IMR-90 (cell line): ENCODE measurements around the gene RAET1E. TPM values are rescaled to one million over a fixed set of nuclear protein-coding genes. Genes with fewer than 3 reads are reported as not detected.

Source experiments
- ATAC-seq: fragments of 200-7000 bp; cut with Tn5 transposase; 2 replicates; pipeline ENCODE4 v1.9.1; 2020; ENCODE audit warnings: low read depth, mild to moderate bottlenecking, moderate library complexity
- BruUV-seq: library from RNA; stranded (reverse); fragments of 400-500 nt; replicated peaks from 2 replicates; lab custom pipeline; 2021; lab: Mats Ljungman, UMichigan
- CTCF ChIA-PET: fragments of 300-600 bp; formaldehyde crosslinking; extraction: SDS; loops from one replicate; lab custom pipeline; 2021; ENCODE audit warnings: antibody characterized with exemption; lab: Yijun Ruan, JAX
- POLR2A ChIA-PET: fragments of 300-600 bp; sonication (Branson Sonifier 250); formaldehyde crosslinking; loops from one replicate; lab custom pipeline; 2022; ENCODE audit warnings: antibody characterized with exemption; ENCODE audit not compliant: unreplicated experiment; lab: Charles Lee
- DNase-seq: peaks from one replicate; pipeline ENCODE4 v3.0.0; 2013
- H2AFZ ChIP-seq: replicated peaks from 2 replicates; pipeline ENCODE3; 2013; ENCODE audit warnings: low read length, mild to moderate bottlenecking; ENCODE audit not compliant: poor library complexity
- H2AK5ac ChIP-seq: 2 replicates; pipeline ENCODE4 v1.6.1; 2013; ENCODE audit warnings: low read depth, low read length, inconsistent platforms
- H2AK9ac ChIP-seq: replicated peaks from 2 replicates; pipeline ENCODE3; 2013; ENCODE audit warnings: mild to moderate bottlenecking, low read depth, low read length, moderate library complexity; ENCODE audit not compliant: poor library complexity
- H2BK120ac ChIP-seq: 2 replicates; pipeline ENCODE4 v1.6.1; 2013; ENCODE audit warnings: low read depth, low read length, inconsistent platforms
- H2BK15ac ChIP-seq: 3 replicates; pipeline ENCODE4 v1.6.1; 2013; ENCODE audit warnings: low read depth, low read length, inconsistent platforms
- H2BK20ac ChIP-seq: 2 replicates; pipeline ENCODE4 v1.6.1; 2013; ENCODE audit warnings: low read depth, mild to moderate bottlenecking, inconsistent platforms, low read length, moderate library complexity
- H2BK5ac ChIP-seq: 2 replicates; pipeline ENCODE4 v1.6.1; 2013; ENCODE audit warnings: mild to moderate bottlenecking, low read depth, low read length, inconsistent platforms; ENCODE audit not compliant: poor library complexity, severe bottlenecking
- H3K14ac ChIP-seq: replicated peaks from 2 replicates; pipeline ENCODE4 v1.6.1; 2013; ENCODE audit warnings: low read depth, low read length, inconsistent platforms
- H3K18ac ChIP-seq: 2 replicates; pipeline ENCODE4 v1.6.1; 2013; ENCODE audit warnings: low read depth, low read length, control low read depth
- H3K23ac ChIP-seq: 2 replicates; pipeline ENCODE4 v1.6.1; 2013; ENCODE audit warnings: low read depth, low read length, inconsistent platforms
- H3K27ac ChIP-seq: 2 replicates; pipeline ENCODE4 v1.5.1; 2013; ENCODE audit warnings: mild to moderate bottlenecking, control low read depth, low read length; ENCODE audit not compliant: insufficient read depth
- H3K27me3 ChIP-seq: 2 replicates; pipeline ENCODE4 v1.6.1; 2013; ENCODE audit warnings: low read length; ENCODE audit not compliant: control insufficient read depth, insufficient read depth
- H3K36me3 ChIP-seq: 2 replicates; pipeline ENCODE4 v1.6.1; 2013; ENCODE audit warnings: low read length, mixed read lengths; ENCODE audit not compliant: control insufficient read depth, insufficient read depth
- H3K4ac ChIP-seq: 2 replicates; pipeline ENCODE4 v1.6.1; 2013; ENCODE audit warnings: low read depth, low read length, inconsistent platforms
- H3K4me1 ChIP-seq: 2 replicates; pipeline ENCODE4 v1.6.1; 2013; ENCODE audit warnings: low read length, mixed read lengths; ENCODE audit not compliant: control insufficient read depth, insufficient read depth
- H3K4me2 ChIP-seq: 2 replicates; pipeline ENCODE4 v1.6.1; 2013; ENCODE audit warnings: low read depth, mild to moderate bottlenecking, control low read depth, low read length, moderate library complexity
- H3K4me3 ChIP-seq: 2 replicates; pipeline ENCODE4 v1.5.1; 2013; ENCODE audit warnings: low read depth, mild to moderate bottlenecking, control low read depth, low read length, moderate library complexity; ENCODE audit not compliant: insufficient read depth
- H3K56ac ChIP-seq: 2 replicates; pipeline ENCODE4 v1.6.1; 2013; ENCODE audit warnings: low read length, inconsistent platforms; ENCODE audit not compliant: insufficient read depth; ENCODE audit errors: extremely low read depth
- H3K79me1 ChIP-seq, 2 experiments: 2 replicates each; pipeline ENCODE4 v1.6.1; 2013; ENCODE audit warnings: low read length in 2 of 2, inconsistent platforms in 1 of 2, low read depth in 1 of 2
- H3K9ac ChIP-seq: 2 replicates; pipeline ENCODE4 v1.6.1; 2013; ENCODE audit warnings: low read depth, low read length, control low read depth
- H3K9me1 ChIP-seq: 2 replicates; pipeline ENCODE4 v1.6.1; 2013; ENCODE audit warnings: low read length, inconsistent platforms; ENCODE audit not compliant: insufficient read depth
- H3K9me3 ChIP-seq: 2 replicates; pipeline ENCODE4 v1.6.1; 2013; ENCODE audit warnings: low read length; ENCODE audit not compliant: control insufficient read depth, insufficient read depth
- H4K20me1 ChIP-seq: 2 replicates; pipeline ENCODE4 v1.6.1; 2013; ENCODE audit warnings: low read length, inconsistent platforms; ENCODE audit not compliant: insufficient read depth
- H4K5ac ChIP-seq: 2 replicates; pipeline ENCODE4 v1.6.1; 2013; ENCODE audit warnings: mild to moderate bottlenecking, low read depth, low read length, control low read depth
- H4K8ac ChIP-seq, 2 experiments: 2 replicates each; pipeline ENCODE4 v1.6.1; 2013; ENCODE audit warnings: low read depth in 2 of 2, low read length in 2 of 2, control low read depth in 1 of 2, inconsistent platforms in 1 of 2
- H4K91ac ChIP-seq: 2 replicates; pipeline ENCODE4 v1.6.1; 2013; ENCODE audit warnings: low read depth, low read length, inconsistent platforms; ENCODE audit not compliant: insufficient read depth
- BHLHE40 ChIP-seq: fragments of 150-350 bp; IDR thresholded peaks from 2 replicates; pipeline ENCODE4 v1.6.1; 2016; ENCODE audit warnings: mild to moderate bottlenecking, low read depth, low read length
- CEBPB ChIP-seq: IDR thresholded peaks from 2 replicates; pipeline ENCODE4 v1.6.1; 2012; ENCODE audit warnings: low read depth, low read length, improper control_type of control experiment
- CHD1 ChIP-seq: IDR thresholded peaks from 2 replicates; pipeline ENCODE4 v1.6.1; 2012; ENCODE audit warnings: low read depth, low read length, improper control_type of control experiment
- FOS ChIP-seq: fragments of 150-350 bp; IDR thresholded peaks from 2 replicates; pipeline ENCODE4 v1.6.1; 2016; ENCODE audit warnings: low read depth, low read length
- MAFK ChIP-seq: IDR thresholded peaks from 2 replicates; pipeline ENCODE4 v1.6.1; 2012; ENCODE audit warnings: low read depth, low read length, improper control_type of control experiment
- MAZ ChIP-seq: IDR thresholded peaks from 2 replicates; pipeline ENCODE4 v1.6.1; 2012; ENCODE audit warnings: low read depth, mild to moderate bottlenecking, low read length, improper control_type of control experiment, moderate library complexity, borderline replicate concordance
- MXI1 ChIP-seq: IDR thresholded peaks from 2 replicates; pipeline ENCODE4 v1.6.1; 2012; ENCODE audit warnings: low read depth, mild to moderate bottlenecking, low read length, moderate library complexity, borderline replicate concordance
- NFE2L2 ChIP-seq: fragments of 150-350 bp; IDR thresholded peaks from 2 replicates; pipeline ENCODE4 v1.6.1; 2016; ENCODE audit warnings: low read depth, mild to moderate bottlenecking, low read length
- POLR2A ChIP-seq: IDR thresholded peaks from 2 replicates; pipeline ENCODE4 v1.6.1; 2012; ENCODE audit warnings: mild to moderate bottlenecking, low read depth, low read length
- RAD21 ChIP-seq: IDR thresholded peaks from 2 replicates; pipeline ENCODE4 v1.6.1; 2012; ENCODE audit warnings: low read length, improper control_type of control experiment
- RCOR1 ChIP-seq: IDR thresholded peaks from 2 replicates; pipeline ENCODE4 v1.6.1; 2012; ENCODE audit warnings: mild to moderate bottlenecking, low read length, improper control_type of control experiment; ENCODE audit not compliant: insufficient replicate concordance
- RFX5 ChIP-seq: IDR thresholded peaks from 2 replicates; pipeline ENCODE4 v1.8.0; 2012; ENCODE audit warnings: low read depth, mild to moderate bottlenecking, low read length, moderate library complexity
- SMC3 ChIP-seq: fragments of 150-350 bp; IDR thresholded peaks from 2 replicates; pipeline ENCODE4 v1.6.1; 2016; ENCODE audit warnings: low read depth, mild to moderate bottlenecking, antibody characterized with exemption, low read length, moderate library complexity
- WGBS, 2 experiments: methylation state at CpG; one replicate each; pipeline versions ENCODE4 v1.1.5 to v1.1.7; 2013; ENCODE audit warnings: missing lambda C conversion rate in 2 of 2; ENCODE audit not compliant: insufficient read length in 1 of 2; ENCODE audit errors: extremely low coverage in 2 of 2; 5-methylcytosine and 5-hydroxymethylcytosine counted together
- dilution Hi-C: fragments of 300-500 bp; cut with HindIII; formaldehyde crosslinking; loops from one replicate; pipeline ENCODE4 v1.14.3; 2018; ENCODE audit warnings: low sequenced_read_pairs; ENCODE audit not compliant: unreplicated experiment
- in situ Hi-C: fragments of 300-500 bp; cut with MboI; formaldehyde crosslinking; loops from 3 replicates; pipeline ENCODE4 v1.14.3; 2019; ENCODE audit warnings: low sequenced_read_pairs, inconsistent platforms, mixed read lengths
- intact Hi-C: fragments of 100-400 bp; cut with micrococcal nuclease; formaldehyde crosslinking; loops from 2 replicates; pipeline ENCODE4 v1.10.0; 2022
- polyA plus RNA-seq, 3 experiments: library from polyadenylated mRNA; depleted of rRNA; stranded (reverse); fragments of >200 nt; gene quantifications; 2 replicates each; pipeline ENCODE4 v1.2.3, GENCODE V29; 2012; ENCODE audit warnings: low replicate concordance in 1 of 3
- total RNA-seq: library from RNA; depleted of rRNA; stranded (reverse); fragments of >200 nt; gene quantifications from 2 replicates; pipeline ENCODE4 v1.2.3, GENCODE V29; 2012
- TF ChIP-seq, protein P1 (sequence below): fragments of 150-350 bp; IDR thresholded peaks from 2 replicates; pipeline ENCODE4 v1.6.1; 2016; ENCODE audit warnings: low read depth, mild to moderate bottlenecking, low read length, moderate library complexity, borderline replicate concordance
- TF ChIP-seq, protein P2 (sequence below): fragments of 150-350 bp; IDR thresholded peaks from 2 replicates; pipeline ENCODE4 v1.6.1; 2017; ENCODE audit warnings: mild to moderate bottlenecking, antibody characterized with exemption, low read length, low read depth
- TF ChIP-seq, protein P3 (sequence below): conservative IDR thresholded peaks from 2 replicates; pipeline ENCODE4 v1.5.1; 2012; ENCODE audit warnings: mild to moderate bottlenecking, low read depth, low read length, improper control_type of control experiment

The RAET1E gene
- total and polyA plus RNA-seq, 2 of the 4 experiments (the other 2 are of a cell fraction): not detected

GRCh38 chr6:149905371-149905910, 7.5 kb upstream of the RAET1E start:
- H2BK20ac ChIP-seq: no peak overlapping the region
- CTCF ChIA-PET: interaction anchor here (1.5 kb wide), 1 partner anchor 65 kb away, joined by 4 read pairs; no protein-coding TSS in a partner anchor
- H3K4me3 ChIP-seq: no peak overlapping the region
- no TSS peak for BruUV-seq
- H4K20me1 ChIP-seq: no peaks in the 10 kb centered on the region
- H3K9ac ChIP-seq: no peak overlapping the region
- no peak overlapping the region for H3K23ac ChIP-seq
- H2BK120ac ChIP-seq: no peak overlapping the region
- intact Hi-C loops: no loop called here
- WGBS, 2 experiments: 69% methylated on average over 10 of the region's 18 CpGs; no CpG with 5 or more reads in 1 of the 2 experiments
- peaks cover 9% of the 10 kb centered on the region for H3K27me3 ChIP-seq
- H3K4me1 ChIP-seq: no peaks in the 10 kb centered on the region
- in situ Hi-C loops: no loop called here
- DNase-seq: no peak
- peaks cover 12% of the 10 kb centered on the region for H3K9me3 ChIP-seq
- no peak overlapping the region for H2AK5ac ChIP-seq
- no peak for ATAC-seq
- H3K36me3 ChIP-seq: no peaks in the 10 kb centered on the region
- H3K56ac ChIP-seq: no peak overlapping the region
- no peak overlapping the region for H3K27ac ChIP-seq
- no peak overlapping the region for H3K14ac ChIP-seq
- H2BK15ac ChIP-seq: no peak overlapping the region
- no peak overlapping the region for H4K8ac ChIP-seq
- TF ChIP-seq NFE2L2: no peak
- no peak for TF ChIP-seq BHLHE40
- TF ChIP-seq, protein P1, sequence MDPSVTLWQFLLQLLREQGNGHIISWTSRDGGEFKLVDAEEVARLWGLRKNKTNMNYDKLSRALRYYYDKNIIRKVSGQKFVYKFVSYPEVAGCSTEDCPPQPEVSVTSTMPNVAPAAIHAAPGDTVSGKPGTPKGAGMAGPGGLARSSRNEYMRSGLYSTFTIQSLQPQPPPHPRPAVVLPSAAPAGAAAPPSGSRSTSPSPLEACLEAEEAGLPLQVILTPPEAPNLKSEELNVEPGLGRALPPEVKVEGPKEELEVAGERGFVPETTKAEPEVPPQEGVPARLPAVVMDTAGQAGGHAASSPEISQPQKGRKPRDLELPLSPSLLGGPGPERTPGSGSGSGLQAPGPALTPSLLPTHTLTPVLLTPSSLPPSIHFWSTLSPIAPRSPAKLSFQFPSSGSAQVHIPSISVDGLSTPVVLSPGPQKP: no peak
- TF ChIP-seq RCOR1: no peak
- TF ChIP-seq MXI1: no peak
- TF ChIP-seq FOS: no peak
- no peak for TF ChIP-seq SMC3
- TF ChIP-seq MAFK: no peak
- TF ChIP-seq MAZ: no peak
- TF ChIP-seq RAD21: no peak
- TF ChIP-seq, protein P2, sequence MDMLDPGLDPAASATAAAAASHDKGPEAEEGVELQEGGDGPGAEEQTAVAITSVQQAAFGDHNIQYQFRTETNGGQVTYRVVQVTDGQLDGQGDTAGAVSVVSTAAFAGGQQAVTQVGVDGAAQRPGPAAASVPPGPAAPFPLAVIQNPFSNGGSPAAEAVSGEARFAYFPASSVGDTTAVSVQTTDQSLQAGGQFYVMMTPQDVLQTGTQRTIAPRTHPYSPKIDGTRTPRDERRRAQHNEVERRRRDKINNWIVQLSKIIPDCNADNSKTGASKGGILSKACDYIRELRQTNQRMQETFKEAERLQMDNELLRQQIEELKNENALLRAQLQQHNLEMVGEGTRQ: no peak
- TF ChIP-seq RFX5: no peak
- TF ChIP-seq POLR2A: no peak
- TF ChIP-seq, protein P3, sequence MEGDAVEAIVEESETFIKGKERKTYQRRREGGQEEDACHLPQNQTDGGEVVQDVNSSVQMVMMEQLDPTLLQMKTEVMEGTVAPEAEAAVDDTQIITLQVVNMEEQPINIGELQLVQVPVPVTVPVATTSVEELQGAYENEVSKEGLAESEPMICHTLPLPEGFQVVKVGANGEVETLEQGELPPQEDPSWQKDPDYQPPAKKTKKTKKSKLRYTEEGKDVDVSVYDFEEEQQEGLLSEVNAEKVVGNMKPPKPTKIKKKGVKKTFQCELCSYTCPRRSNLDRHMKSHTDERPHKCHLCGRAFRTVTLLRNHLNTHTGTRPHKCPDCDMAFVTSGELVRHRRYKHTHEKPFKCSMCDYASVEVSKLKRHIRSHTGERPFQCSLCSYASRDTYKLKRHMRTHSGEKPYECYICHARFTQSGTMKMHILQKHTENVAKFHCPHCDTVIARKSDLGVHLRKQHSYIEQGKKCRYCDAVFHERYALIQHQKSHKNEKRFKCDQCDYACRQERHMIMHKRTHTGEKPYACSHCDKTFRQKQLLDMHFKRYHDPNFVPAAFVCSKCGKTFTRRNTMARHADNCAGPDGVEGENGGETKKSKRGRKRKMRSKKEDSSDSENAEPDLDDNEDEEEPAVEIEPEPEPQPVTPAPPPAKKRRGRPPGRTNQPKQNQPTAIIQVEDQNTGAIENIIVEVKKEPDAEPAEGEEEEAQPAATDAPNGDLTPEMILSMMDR: no peak
- TF ChIP-seq CEBPB: no peak
- TF ChIP-seq CHD1: no peak
- H4K91ac ChIP-seq: no peak overlapping the region
- H2AK9ac ChIP-seq: no peak overlapping the region
- no peak overlapping the region for H4K5ac ChIP-seq
- H3K4me2 ChIP-seq: no peak overlapping the region
- POLR2A ChIA-PET: no interaction called here
- dilution Hi-C loops: no loop called here
- H2AFZ ChIP-seq: no peak overlapping the region
- H3K4ac ChIP-seq: no peak overlapping the region
- no peak overlapping the region for H2BK5ac ChIP-seq
- no peaks in the 10 kb centered on the region for H3K9me1 ChIP-seq
- H3K79me1 ChIP-seq: no peaks in the 10 kb centered on the region
- H3K18ac ChIP-seq: no peak overlapping the region
